GM12865 (cell line): ENCODE data around the gene GSS.

Experiments used
- DNase-seq: peaks from one replicate; pipeline ENCODE4 v3.0.0; 2010; ENCODE audit warnings: low read depth
- H3K4me3 ChIP-seq: 2 replicates; pipeline ENCODE4 v1.5.1; 2011; ENCODE audit warnings: mild to moderate bottlenecking, low read depth, low read length, control low read depth
- CTCF ChIP-seq: IDR thresholded peaks from 2 replicates; pipeline ENCODE4 v1.5.1; 2011; ENCODE audit warnings: low read length, control low read depth, low read depth, inconsistent platforms; ENCODE audit not compliant: insufficient read depth; ENCODE audit errors: missing control alignments

Gene GSS

DNA sequence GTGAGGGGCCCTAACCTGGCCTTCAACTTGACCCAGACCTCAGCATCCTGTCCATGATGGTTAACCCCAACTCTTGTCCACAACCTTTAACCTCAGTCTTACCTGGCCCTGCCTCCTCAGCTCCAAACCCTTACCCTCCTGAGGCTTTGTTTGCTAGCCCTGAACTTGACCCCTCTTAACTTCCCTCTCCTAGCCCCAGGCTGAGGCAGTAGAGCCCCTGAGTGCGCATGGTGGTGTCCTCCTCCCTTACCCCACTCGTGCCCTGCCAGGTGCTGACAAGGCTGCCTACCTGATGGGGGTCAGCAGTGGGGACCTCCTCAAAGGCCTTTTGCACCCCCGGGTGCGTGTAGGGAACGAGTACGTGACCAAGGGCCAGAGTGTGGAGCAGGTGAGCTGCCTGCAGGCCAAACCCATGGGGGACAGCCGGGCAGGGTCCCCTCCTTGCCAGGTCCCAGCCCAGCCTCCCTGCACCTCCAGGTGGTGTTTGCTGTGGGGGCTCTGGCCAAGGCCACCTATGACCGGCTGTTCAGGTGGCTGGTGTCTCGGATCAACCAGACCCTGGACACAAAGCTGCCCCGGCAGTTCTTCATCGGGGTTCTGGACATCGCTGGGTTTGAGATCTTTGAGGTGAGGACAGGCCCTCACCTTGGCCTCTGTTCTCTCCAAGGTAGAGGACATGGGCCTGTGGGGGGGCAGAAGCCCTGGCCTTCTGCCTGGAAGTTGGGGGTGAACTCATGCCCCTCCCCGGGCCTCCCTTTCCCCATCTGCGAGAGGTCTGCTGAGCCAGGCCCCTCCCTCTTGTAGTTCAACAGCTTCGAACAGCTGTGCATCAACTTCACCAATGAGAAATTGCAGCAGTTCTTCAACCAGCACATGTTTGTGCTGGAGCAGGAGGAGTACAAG lies 31.9 kb upstream of the GSS start:
- H3K4me3 ChIP-seq, result no peak overlapping the region
- no peak for DNase-seq
- TF ChIP-seq CTCF, result no peak

GRCh38 chr20:34986311-34987287 lies 31.0 kb upstream of the GSS start:
- DNase-seq, result no peak
- H3K4me3 ChIP-seq, result no peak overlapping the region
- no peak for TF ChIP-seq CTCF

DNA sequence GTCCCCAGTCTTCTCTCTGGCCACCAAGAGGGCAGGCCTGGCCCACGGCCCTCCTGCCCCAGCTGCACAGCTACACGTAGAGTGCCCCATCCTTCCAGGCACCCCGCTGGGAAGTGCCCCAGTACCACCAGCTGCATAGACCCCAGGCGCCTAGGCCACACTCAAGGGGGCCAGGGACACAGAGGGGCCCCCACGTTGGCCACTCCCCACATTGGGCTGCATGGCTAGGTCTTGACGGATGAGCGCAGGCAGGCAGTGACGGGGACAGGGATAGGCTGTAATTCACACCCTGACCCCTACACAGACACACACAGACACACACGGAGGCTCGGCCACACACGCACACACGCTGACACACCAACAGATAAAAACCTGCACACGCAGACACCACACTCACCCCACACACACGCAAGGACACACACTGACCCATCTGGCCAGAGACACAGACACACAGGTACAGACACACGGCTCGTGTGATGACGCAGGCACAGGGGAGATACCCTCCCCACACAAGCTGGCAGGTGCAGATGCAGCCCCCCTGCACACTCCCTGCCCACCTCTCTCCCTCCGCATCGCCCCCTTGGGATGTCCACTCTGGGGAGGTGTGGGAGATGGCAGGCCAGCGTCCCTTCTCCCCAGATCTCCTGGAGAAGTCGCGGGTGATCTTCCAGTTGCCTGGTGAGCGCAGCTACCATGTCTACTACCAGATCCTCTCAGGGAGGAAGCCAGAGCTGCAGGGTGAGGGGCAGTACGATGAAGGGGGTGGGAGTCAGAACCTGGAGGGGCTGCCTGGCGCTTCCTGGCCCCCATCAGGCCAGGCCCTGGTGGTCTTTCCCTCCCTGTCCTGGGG lies 30.1 kb upstream of the GSS start:
- DNase-seq, result no peak
- no peak overlapping the region for H3K4me3 ChIP-seq
- TF ChIP-seq CTCF, result no peak

GRCh38 chr20:34984756-34985261 lies 29.2 kb upstream of the GSS start:
- no peak for DNase-seq
- TF ChIP-seq CTCF, result no peak
- H3K4me3 ChIP-seq, result no peak overlapping the region

- no peak for TF ChIP-seq CTCF
- H3K4me3 ChIP-seq, result no peak overlapping the region
- DNase-seq, result no peak
Observed at GRCh38 chr20:34983995-34984735, 28.6 kb upstream of the GSS start.
